Measurements from ENCODE around the gene TPM2.

- TF ChIP-seq CTCF (IDR thresholded peaks at IDR 0.05) (no peak), POLR2A (IDR thresholded peaks at IDR 0.05) (no peak)
These were observed 7.7 kb downstream of the TPM2 start for GRCh38 chr9:35682051-35682450.
